GM12878 (cell line): ENCODE measurements around the gene ADAM19.

Source experiments
- BHLHE40 ChIP-seq, 2 experiments: fragments of 450-650 bp in 1 of 2; IDR thresholded peaks; 2 replicates each; pipeline ENCODE4 v1.6.1; 2011 to 2017; ENCODE audit warnings: low read depth in 2 of 2, borderline replicate concordance in 1 of 2, improper control_type of control experiment in 1 of 2, low read length in 1 of 2, mild to moderate bottlenecking in 1 of 2
- TF ChIP-seq, protein P1 (sequence below), 3 experiments: IDR thresholded peaks in 2 of 3; conservative IDR thresholded peaks in 1 of 3; 2 replicates each; pipeline ENCODE4 v1.5.1; 2011; ENCODE audit warnings: low read depth in 3 of 3, low read length in 3 of 3, mild to moderate bottlenecking in 3 of 3, control low read depth in 2 of 3, moderate library complexity in 2 of 3, inconsistent platforms in 1 of 3, mixed read lengths in 1 of 3; ENCODE audit not compliant: control insufficient read depth in 2 of 3, insufficient read depth in 1 of 3; ENCODE audit errors: extremely low read depth in 1 of 3

DNA sequence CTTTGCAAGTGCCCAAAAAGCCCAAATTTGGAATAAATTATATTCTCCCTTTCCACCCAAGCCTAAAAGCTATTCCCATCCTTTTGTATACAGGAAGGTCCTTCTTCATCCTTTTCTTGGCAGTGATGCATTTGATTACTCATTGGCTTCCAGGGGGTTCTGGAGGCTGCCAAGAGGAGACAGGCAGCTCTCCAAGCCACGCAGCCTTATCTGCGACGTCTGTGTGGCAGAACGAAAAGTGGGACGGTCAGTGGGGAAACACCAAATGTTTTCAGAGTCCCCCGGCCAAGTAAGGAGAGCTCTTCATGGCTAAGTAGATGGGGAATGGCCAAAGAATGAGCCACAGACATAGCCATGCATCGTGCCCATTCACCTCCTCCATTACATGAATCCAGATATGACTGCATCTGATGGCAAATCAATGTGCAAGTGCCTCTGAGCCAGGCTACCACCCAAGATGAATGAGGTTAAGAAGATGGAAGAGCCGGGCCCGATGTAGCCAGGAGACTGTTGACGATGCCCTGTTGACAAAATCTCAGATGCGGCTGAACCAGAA, 12.1 kb downstream of the ADAM19 start:
- TF ChIP-seq BHLHE40 (IDR thresholded peaks at IDR 0.05; ENCODE audit: borderline replicate concordance in 1 of 2, low read depth in 2 of 2, low read length in 1 of 2): no peak
- TF ChIP-seq, protein P1, sequence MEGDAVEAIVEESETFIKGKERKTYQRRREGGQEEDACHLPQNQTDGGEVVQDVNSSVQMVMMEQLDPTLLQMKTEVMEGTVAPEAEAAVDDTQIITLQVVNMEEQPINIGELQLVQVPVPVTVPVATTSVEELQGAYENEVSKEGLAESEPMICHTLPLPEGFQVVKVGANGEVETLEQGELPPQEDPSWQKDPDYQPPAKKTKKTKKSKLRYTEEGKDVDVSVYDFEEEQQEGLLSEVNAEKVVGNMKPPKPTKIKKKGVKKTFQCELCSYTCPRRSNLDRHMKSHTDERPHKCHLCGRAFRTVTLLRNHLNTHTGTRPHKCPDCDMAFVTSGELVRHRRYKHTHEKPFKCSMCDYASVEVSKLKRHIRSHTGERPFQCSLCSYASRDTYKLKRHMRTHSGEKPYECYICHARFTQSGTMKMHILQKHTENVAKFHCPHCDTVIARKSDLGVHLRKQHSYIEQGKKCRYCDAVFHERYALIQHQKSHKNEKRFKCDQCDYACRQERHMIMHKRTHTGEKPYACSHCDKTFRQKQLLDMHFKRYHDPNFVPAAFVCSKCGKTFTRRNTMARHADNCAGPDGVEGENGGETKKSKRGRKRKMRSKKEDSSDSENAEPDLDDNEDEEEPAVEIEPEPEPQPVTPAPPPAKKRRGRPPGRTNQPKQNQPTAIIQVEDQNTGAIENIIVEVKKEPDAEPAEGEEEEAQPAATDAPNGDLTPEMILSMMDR (IDR thresholded peaks at IDR 0.05 in 2 of 3, conservative IDR thresholded peaks at IDR 0.05 in 1 of 3; ENCODE audit: control insufficient read depth in 2 of 3, extremely low read depth in 1 of 3, insufficient read depth in 1 of 3, low read depth in 3 of 3, low read length in 3 of 3): no peak
